HG02938 (cell line): ENCODE data around the gene BCL11A.

Experiments
- ATAC-seq: cut with Tn5 transposase; IDR thresholded peaks from one replicate; pipeline ENCODE4 v1.9.1; 2021; ENCODE audit warnings: mild to moderate bottlenecking, moderate library complexity; ENCODE audit not compliant: unreplicated experiment

BCL11A gene

DNA sequence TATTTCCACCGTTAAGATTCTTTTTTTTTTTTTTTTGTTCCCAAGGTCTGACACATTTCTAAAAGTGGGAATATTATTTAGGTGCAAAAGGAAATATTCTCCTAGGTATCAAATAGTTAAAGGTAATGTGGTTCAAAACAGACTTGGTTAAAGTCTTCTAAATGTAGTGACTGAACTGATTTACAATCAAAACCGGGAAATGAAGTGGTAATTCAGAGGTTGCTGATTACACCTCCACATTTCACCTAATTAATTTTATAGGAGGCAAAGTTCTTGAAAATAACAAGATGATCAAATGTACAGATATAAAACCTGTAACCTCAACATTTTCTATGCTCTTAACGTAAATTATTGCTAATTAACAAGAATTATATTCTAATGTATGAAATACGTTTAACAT is 5.1 kb downstream of the BCL11A start:
- no peak for ATAC-seq

- no peak for ATAC-seq
These were observed 5.6 kb downstream of the BCL11A start for GRCh38 chr2:60547841-60548240.

- no peak for ATAC-seq
These were observed 6.6 kb downstream of the BCL11A start for GRCh38 chr2:60546756-60547420.

- no peak for ATAC-seq
These were observed 8.4 kb downstream of the BCL11A start for GRCh38 chr2:60544954-60545560.

DNA sequence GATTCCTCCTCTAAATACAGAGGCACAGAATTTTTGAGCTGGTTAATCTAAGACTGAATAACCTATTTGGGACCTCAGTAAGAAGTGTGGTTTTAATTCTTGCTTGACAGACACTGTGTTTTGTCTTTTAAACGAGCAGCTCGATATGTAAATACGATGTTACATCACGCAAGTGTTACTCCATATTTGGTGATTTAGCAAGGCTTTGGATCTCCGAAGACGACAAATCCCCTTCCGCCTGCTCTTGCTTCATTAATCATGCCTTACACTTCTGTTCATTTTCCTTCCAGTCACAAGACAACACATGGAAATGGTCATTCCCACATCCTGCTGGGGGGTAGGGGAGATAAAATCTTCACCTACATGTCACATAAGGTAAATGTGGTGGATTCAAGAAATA is 9.4 kb downstream of the BCL11A start:
- no peak for ATAC-seq

DNA sequence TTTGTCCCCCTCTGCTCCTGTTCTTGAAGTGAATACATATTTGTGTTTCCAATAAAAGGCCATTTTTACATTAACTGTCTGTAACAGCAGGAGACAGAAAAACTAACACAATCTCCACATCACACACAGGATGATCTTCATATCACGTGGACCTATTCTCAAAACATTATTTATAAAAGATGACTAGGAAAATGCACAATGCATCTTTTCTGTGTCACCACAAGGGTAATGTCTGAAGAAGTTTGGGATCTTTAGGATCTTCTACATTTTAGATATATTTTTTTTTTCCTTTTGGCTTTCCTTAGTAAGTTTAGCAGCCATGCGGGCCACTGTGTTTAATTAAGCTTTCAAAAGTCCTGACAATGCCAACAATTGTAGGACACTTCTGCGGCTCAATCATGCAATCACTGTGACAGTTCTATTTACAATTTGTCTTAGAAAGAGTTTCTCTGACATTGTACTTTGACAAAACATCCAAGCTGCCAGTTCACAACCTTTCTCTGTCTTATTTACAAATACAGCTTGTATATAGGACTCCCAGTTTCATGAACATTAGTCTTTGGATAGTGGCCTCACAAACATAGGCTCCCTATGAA is 12.3 kb downstream of the BCL11A start:
- no peak for ATAC-seq

- ATAC-seq: no peak
These were observed 13.4 kb downstream of the BCL11A start for GRCh38 chr2:60540074-60540473.

GRCh38 chr2:60539140-60539539 is 14.3 kb downstream of the BCL11A start:
- no peak for ATAC-seq

GRCh38 chr2:60538101-60538500 is 15.4 kb downstream of the BCL11A start:
- no peak for ATAC-seq

DNA sequence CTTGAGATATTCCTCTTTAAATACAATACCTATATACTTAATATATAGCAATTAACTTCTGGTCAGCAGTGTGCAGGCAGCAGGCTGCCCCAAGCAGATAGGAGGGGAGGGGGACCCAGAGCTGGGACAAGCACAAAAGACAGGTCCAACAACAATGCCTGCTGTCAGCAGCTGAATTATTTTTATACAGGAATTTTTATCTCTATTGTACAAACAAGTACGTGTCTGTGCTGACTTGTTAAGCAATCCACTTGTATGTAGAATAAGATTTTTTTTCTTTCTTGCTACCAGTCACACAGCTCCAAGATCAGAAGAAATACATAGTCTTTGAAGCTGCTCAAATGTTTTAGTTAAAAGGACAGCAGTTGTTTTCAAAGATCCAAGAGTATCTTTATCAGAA is 16.7 kb downstream of the BCL11A start:
- no peak for ATAC-seq

DNA sequence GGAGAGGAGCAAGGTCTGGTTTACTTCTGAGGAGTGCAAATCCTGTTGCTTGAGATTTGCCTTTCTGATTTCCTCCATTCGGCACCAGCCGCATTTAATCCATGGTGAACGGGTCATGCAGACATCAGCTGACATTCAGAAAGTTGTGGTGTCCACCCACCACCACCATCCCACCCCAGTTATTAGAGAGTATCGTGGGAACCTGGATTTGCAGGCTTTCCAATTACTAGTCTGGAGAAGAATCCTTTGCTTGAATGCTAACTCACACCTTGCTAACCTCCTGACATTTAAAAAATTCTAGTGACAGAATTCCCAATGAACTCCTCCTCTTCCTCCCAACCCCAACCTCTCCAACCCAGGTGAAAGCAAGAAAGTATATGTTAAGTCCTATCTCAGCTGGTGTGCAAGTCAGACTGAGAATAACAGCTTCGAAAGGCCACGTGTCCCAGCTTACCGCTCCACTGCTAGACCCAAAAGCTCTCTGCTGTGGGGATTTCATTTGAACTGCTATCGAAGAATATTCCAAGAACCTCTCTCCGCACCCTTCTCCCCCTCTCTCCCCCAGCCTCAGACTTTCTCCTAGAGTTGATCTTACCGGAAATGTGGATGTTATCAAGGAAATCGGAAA is 17.7 kb downstream of the BCL11A start:
- peak; percentile 71 for ATAC-seq

- ATAC-seq: no peak
These were observed 18.4 kb downstream of the BCL11A start for GRCh38 chr2:60534892-60535684.

DNA sequence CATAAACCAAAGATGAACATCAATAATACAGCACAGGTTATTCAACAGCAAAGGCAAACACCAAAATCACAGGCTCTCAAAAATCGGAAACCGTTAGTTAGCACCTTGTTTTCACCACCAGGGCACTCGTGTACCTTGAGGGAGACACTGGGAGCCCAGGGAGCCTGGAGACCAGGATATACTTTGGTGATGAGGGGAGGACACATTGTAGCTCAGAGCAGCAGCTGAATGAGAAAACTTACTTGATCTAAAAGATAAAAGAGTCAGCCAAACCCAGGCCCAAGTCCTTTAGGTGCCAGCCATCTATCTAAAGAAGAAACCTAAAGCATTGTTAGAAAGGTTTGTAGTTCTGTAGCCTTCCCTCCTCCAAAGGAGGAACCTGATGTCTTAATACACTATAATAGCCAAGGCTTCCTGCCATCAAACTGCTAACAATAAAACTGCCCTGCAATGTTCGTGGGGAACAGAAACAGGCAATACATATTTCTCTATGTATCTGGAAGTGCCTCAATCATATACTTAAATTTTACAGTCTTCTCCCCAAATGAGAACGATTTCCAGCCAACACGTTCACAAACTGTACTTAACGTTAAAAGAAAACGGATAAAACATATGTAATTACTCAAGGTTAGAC is 19.3 kb downstream of the BCL11A start:
- ATAC-seq: no peak

GRCh38 chr2:60533101-60534051 is 20.1 kb downstream of the BCL11A start:
- ATAC-seq: no peak

- ATAC-seq: no peak
These were observed 21.0 kb downstream of the BCL11A start for GRCh38 chr2:60532421-60532820.

DNA sequence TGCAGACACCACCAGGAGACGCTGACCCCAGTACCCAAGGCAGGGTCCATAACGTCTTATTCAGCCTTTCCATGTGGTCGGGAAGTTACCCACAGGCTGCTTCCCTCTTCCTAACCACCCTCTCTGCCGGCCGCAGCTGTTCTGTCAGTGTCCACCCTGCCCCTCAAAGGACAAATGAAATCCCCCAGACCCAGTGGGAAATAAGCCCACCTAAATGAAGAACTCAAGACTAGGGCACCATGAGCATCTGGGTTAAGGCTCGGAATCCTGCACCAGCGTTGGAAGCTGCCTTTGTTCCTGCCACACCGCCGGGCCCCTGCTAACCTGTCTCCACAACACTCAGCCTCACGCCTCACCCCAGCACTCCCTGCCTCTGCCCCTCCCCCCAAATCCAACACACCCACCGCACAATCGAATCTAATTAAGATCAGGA is 21.7 kb downstream of the BCL11A start:
- no peak for ATAC-seq

GRCh38 chr2:60530660-60531281 is 22.7 kb downstream of the BCL11A start:
- ATAC-seq: peak; percentile 66

DNA sequence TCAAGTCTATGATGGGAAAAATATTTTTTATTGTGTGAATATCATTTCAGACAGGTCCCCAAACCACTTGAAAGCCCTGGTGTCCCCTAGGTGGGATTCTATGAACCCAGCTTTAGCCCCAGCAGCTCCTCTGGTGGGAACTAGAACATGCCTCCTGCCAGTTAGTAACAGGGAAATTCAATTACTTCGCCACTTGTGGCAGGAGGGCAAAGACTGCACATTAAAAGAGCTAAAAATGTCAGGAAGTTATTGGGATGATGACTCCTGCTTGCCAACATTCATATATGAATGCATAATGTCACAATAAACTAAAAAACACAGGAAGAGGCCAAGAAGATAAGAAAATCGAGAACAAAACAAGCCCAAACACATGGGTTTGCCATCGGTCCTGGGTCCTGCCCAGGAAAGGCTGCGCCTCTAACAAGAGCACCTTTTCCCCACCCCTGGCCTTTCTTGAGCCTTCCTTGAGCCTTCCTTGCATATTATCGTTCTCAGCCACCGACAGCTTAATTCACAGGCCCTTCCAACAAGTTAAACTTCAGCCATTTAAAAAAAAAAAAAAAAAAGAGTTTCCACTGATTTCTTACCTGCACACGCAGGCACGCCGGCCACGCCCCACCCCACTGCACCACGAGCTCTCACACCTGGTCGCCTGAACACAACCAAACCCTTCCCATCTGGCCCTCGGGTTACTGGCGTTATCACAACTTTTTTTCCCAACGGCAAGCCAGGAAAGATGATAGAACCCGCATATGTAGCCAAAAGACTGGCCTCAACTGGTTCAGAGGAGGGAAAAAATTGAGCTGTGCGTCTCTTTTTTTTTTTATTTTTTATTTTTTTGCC is 23.4 kb downstream of the BCL11A start:
- ATAC-seq: peak; percentile 4
